Measurements from ENCODE around the gene UCKL1. TPM values are rescaled to one million over a fixed set of nuclear protein-coding genes. Genes with fewer than 3 reads are reported as not detected.
A peak's percentile ranks its signal among the peaks of the same experiment; 100 is the strongest.

Gene UCKL1
- total and polyA plus RNA-seq, 2 donors from 2014 or later, result 39.3 to 39.8 TPM

DNA sequence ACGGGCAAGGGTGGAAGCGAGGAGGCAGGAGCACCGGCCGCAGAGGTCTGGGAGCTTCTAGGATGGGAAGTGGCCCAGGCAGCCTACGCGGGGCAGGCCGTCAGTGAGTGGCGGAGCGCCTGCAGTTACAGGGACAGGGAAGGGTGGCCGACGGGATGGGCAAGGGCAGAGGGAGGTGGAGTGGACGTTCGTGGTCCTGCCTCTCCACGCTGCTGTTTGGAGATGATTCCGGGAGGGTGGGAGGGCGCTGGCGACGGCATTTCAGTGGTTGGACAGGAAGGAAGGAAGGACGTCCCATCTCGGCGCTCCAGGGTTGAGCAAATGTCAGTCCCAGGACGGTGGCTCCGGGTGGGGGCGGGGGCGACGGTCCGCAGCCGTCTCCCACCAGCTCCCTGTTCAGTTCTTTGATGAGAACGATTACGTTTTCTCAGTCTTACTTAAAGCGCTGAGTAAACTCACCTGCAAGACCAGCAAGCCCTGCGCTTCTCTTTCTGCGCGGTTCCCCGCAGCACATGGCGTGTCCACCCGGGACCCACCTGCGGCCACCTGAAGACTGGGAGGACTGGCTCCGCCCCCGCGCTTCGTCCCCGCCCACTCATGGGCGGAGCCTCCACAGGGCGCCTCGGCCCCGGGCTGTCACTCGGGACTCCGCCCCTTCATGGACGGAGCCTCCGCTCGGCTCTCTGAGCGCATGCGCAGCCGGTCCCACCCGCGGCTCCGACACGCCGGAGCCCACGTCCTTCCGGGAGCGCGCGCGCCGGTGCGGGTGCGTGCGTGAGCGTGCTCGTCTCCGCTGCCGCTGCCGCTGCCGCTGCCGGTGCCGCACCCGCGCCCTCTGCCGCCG lies 61.6 kb downstream of the UCKL1 start, which contains the start of gene DNAJC5:
Gene DNAJC5 (plus strand): TSS at position 769 of the 844 bp plus-strand sequence. CDS start 33,220 bp downstream, outside the sequence.
- FAIRE-seq, result no peak
- peak; percentile 95 to 99 (median 97) for DNase-seq
- peak within 1 kb of the TSS; percentile 53 to 66 for H3K27ac ChIP-seq (ENCODE audit: low read depth in 2 of 2, low read length in 2 of 2)
- H3K4me1 ChIP-seq (ENCODE audit: control insufficient read depth in 2 of 3, insufficient read depth in 2 of 3, low read depth in 1 of 3, low read length in 3 of 3), result peaks cover 0 to 18% (median 0%) of the 10 kb centered on the region in 3 donors
- H3K36me3 ChIP-seq (ENCODE audit: control insufficient read depth in 2 of 3, insufficient read depth in 3 of 3, low read length in 3 of 3), result peaks cover 0 to 7% (median 7%) of the 10 kb centered on the region in 3 donors
- H3K9ac ChIP-seq (ENCODE audit: low read length in 3 of 3), result peak within 1 kb of the TSS; percentile 30 to 53 (median 47)
- no peaks in the 10 kb centered on the region for H3K9me3 ChIP-seq (ENCODE audit: control insufficient read depth in 2 of 3, insufficient read depth in 1 of 3, low read length in 3 of 3)
- H3K4me3 ChIP-seq (ENCODE audit: low read length in 3 of 3), result peak within 1 kb of the TSS; percentile 60 to 69 (median 68)
- H3K27me3 ChIP-seq (ENCODE audit: control insufficient read depth, insufficient read depth, low read length), result no peaks in the 10 kb centered on the region
- TF ChIP-seq, protein P1, sequence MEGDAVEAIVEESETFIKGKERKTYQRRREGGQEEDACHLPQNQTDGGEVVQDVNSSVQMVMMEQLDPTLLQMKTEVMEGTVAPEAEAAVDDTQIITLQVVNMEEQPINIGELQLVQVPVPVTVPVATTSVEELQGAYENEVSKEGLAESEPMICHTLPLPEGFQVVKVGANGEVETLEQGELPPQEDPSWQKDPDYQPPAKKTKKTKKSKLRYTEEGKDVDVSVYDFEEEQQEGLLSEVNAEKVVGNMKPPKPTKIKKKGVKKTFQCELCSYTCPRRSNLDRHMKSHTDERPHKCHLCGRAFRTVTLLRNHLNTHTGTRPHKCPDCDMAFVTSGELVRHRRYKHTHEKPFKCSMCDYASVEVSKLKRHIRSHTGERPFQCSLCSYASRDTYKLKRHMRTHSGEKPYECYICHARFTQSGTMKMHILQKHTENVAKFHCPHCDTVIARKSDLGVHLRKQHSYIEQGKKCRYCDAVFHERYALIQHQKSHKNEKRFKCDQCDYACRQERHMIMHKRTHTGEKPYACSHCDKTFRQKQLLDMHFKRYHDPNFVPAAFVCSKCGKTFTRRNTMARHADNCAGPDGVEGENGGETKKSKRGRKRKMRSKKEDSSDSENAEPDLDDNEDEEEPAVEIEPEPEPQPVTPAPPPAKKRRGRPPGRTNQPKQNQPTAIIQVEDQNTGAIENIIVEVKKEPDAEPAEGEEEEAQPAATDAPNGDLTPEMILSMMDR (IDR thresholded peaks at IDR 0.05; ENCODE audit: borderline replicate concordance, extremely low read depth, insufficient read depth), result no peak
- intact Hi-C loops (cut with DNase I), result no loop called here

DNA sequence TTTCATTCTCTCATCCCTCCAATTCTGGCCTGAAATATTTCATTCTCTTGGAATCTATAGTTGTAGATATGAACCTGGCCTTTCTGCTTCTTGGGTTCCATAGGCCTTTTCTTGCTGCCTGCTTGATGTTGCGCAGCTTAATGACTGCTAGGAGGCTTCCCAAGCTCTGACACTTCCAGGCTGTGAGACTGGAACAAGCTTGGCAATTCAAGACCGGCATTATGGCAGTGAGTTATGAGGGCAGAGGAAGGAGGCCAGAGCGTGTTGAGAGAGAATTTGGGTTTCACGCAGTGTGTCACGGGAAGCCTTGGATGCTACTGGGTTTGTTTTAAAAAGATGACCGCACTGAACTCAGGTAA lies 62.2 kb downstream of the UCKL1 start:
- DNase-seq (peak in 1 of 5 donors; percentile 51), FAIRE-seq (no peak)
- no peaks in the 10 kb centered on the region for H3K27me3 ChIP-seq (ENCODE audit: control insufficient read depth, insufficient read depth, low read length)
- peak overlapping the region; percentile 53 to 68 (median 65) for H3K4me3 ChIP-seq (ENCODE audit: low read length in 3 of 3)
- H3K9ac ChIP-seq (ENCODE audit: low read length in 3 of 3), result peak overlapping the region in 1 of 3 donors; percentile 12
- no peaks in the 10 kb centered on the region for H3K9me3 ChIP-seq (ENCODE audit: control insufficient read depth in 2 of 3, insufficient read depth in 1 of 3, low read length in 3 of 3)
- peaks cover 0 to 13% (median 12%) of the 10 kb centered on the region in 3 donors for H3K36me3 ChIP-seq (ENCODE audit: control insufficient read depth in 2 of 3, insufficient read depth in 3 of 3, low read length in 3 of 3)
- H3K4me1 ChIP-seq (ENCODE audit: control insufficient read depth in 2 of 3, insufficient read depth in 2 of 3, low read depth in 1 of 3, low read length in 3 of 3), result peaks cover 0 to 18% (median 0%) of the 10 kb centered on the region in 3 donors
- TF ChIP-seq, protein P1 (IDR thresholded peaks at IDR 0.05; ENCODE audit: borderline replicate concordance, extremely low read depth, insufficient read depth), result no peak
- intact Hi-C loops (cut with DNase I), result no loop called here
- no peak overlapping the region for H3K27ac ChIP-seq (ENCODE audit: low read depth in 2 of 2, low read length in 2 of 2)

- intact Hi-C loops (cut with DNase I), result no loop called here
- Histone ChIP-seq H3K27me3 (ENCODE audit: control insufficient read depth, insufficient read depth, low read length) (no peaks in the 10 kb centered on the region), H3K4me1 (ENCODE audit: control insufficient read depth in 2 of 3, insufficient read depth in 2 of 3, low read depth in 1 of 3, low read length in 3 of 3) (peaks cover 0 to 13% (median 0%) of the 10 kb centered on the region in 3 donors), H3K27ac (ENCODE audit: low read depth in 2 of 2, low read length in 2 of 2) (no peak overlapping the region), H3K4me3 (ENCODE audit: low read length in 3 of 3) (no peak overlapping the region), H3K9me3 (ENCODE audit: control insufficient read depth in 2 of 3, insufficient read depth in 1 of 3, low read length in 3 of 3) (no peaks in the 10 kb centered on the region), H3K36me3 (ENCODE audit: control insufficient read depth in 2 of 3, insufficient read depth in 3 of 3, low read length in 3 of 3) (peaks cover 0 to 25% (median 18%) of the 10 kb centered on the region in 3 donors), H3K9ac (ENCODE audit: low read length in 3 of 3) (no peak overlapping the region)
- no peak for DNase-seq
- TF ChIP-seq, protein P1 (IDR thresholded peaks at IDR 0.05; ENCODE audit: borderline replicate concordance, extremely low read depth, insufficient read depth), result no peak
- no peak for FAIRE-seq
Measured at GRCh38 chr20:63892402-63892801, 63.8 kb downstream of the UCKL1 start.

Data from kidney (tissue), 14 donors.